Measurements from ENCODE around the gene STPG1.

GRCh38 chr1:24336075-24336474, 77.5 kb downstream of the STPG1 start:
- TF ChIP-seq REST (IDR thresholded peaks at IDR 0.05; ENCODE audit: insufficient read depth in 1 of 2, low read depth in 2 of 2, low read length in 2 of 2) (no peak), POLR2AphosphoS5 (IDR thresholded peaks at IDR 0.05; ENCODE audit: low read depth, low read length) (no peak), TAF1 (IDR thresholded peaks at IDR 0.05; ENCODE audit: borderline replicate concordance, insufficient read depth, low read length) (no peak)
